Muscle layer of colon (tissue), 2 donors: ENCODE measurements around the gene DNPH1.

Experiments used
- H3K27ac ChIP-seq: one replicate; pipeline ENCODE4 v1.7.0; 2013; ENCODE audit warnings: low read depth, mild to moderate bottlenecking, low read length, moderate library complexity
- H3K27me3 ChIP-seq, 2 donors: one replicate each; pipeline ENCODE4 v1.7.0; 2013; ENCODE audit warnings: low read length in 2 of 2, mild to moderate bottlenecking in 2 of 2; ENCODE audit not compliant: insufficient read depth in 2 of 2, control insufficient read depth in 1 of 2
- H3K36me3 ChIP-seq: one replicate; pipeline ENCODE4 v1.7.0; 2013; ENCODE audit warnings: mild to moderate bottlenecking, low read length; ENCODE audit not compliant: insufficient read depth
- H3K4me1 ChIP-seq: one replicate; pipeline ENCODE4 v1.7.0; 2013; ENCODE audit warnings: mild to moderate bottlenecking, low read length; ENCODE audit not compliant: insufficient read depth
- H3K4me3 ChIP-seq, 2 donors: one replicate each; pipeline ENCODE4 v1.7.0; 2013; ENCODE audit warnings: low read length in 2 of 2, low read depth in 1 of 2, mild to moderate bottlenecking in 1 of 2, moderate library complexity in 1 of 2
- H3K9ac ChIP-seq: one replicate; pipeline ENCODE4 v1.7.0; 2013; ENCODE audit warnings: low read length
- H3K9me3 ChIP-seq: one replicate; pipeline ENCODE4 v1.7.0; 2013; ENCODE audit warnings: mild to moderate bottlenecking, low read length
- donor health status: abdominal sarcoma.
- donor health status: Adenocarcinoma of cecum.

The DNPH1 gene

GRCh38 chr6:43253401-43253800 lies 24.1 kb upstream of the DNPH1 start:
- Histone ChIP-seq H3K4me1 (no peaks in the 10 kb centered on the region), H3K9ac (no peak overlapping the region), H3K4me3 (no peak overlapping the region), H3K27ac (no peak overlapping the region), H3K36me3 (no peaks in the 10 kb centered on the region), H3K27me3 (peaks cover 0 to 19% of the 10 kb centered on the region in 2 donors), H3K9me3 (no peaks in the 10 kb centered on the region)

GRCh38 chr6:43250992-43251373 lies 21.7 kb upstream of the DNPH1 start:
- H3K27me3 ChIP-seq = peaks cover 0 to 19% of the 10 kb centered on the region in 2 donors
- H3K4me3 ChIP-seq = no peak overlapping the region
- no peak overlapping the region for H3K27ac ChIP-seq
- no peaks in the 10 kb centered on the region for H3K9me3 ChIP-seq
- H3K4me1 ChIP-seq = peaks cover 13% of the 10 kb centered on the region
- no peaks in the 10 kb centered on the region for H3K36me3 ChIP-seq
- no peak overlapping the region for H3K9ac ChIP-seq

GRCh38 chr6:43248791-43249190 lies 19.5 kb upstream of the DNPH1 start:
- no peak overlapping the region for H3K9ac ChIP-seq
- H3K4me3 ChIP-seq = no peak overlapping the region
- H3K27ac ChIP-seq = no peak overlapping the region
- H3K36me3 ChIP-seq = no peaks in the 10 kb centered on the region
- peaks cover 5 to 37% of the 10 kb centered on the region in 2 donors for H3K27me3 ChIP-seq
- peaks cover 13% of the 10 kb centered on the region for H3K4me1 ChIP-seq
- H3K9me3 ChIP-seq = no peaks in the 10 kb centered on the region

GRCh38 chr6:43248101-43248500 lies 18.8 kb upstream of the DNPH1 start:
- Histone ChIP-seq H3K4me1 (peaks cover 13% of the 10 kb centered on the region), H3K9me3 (no peaks in the 10 kb centered on the region), H3K9ac (no peak overlapping the region), H3K27me3 (peaks cover 7 to 34% of the 10 kb centered on the region in 2 donors), H3K27ac (no peak overlapping the region), H3K4me3 (peak overlapping the region in 1 of 2 donors; percentile 88), H3K36me3 (no peaks in the 10 kb centered on the region)

GRCh38 chr6:43247114-43247999 lies 18.1 kb upstream of the DNPH1 start:
- Histone ChIP-seq H3K27me3 (peaks cover 13 to 35% of the 10 kb centered on the region in 2 donors), H3K4me1 (peaks cover 13% of the 10 kb centered on the region), H3K27ac (no peak overlapping the region), H3K9ac (peak overlapping the region; percentile 53), H3K9me3 (no peaks in the 10 kb centered on the region), H3K4me3 (peak overlapping the region; percentile 47 to 88), H3K36me3 (no peaks in the 10 kb centered on the region)

GRCh38 chr6:43246301-43247113 lies 17.2 kb upstream of the DNPH1 start:
- no peaks in the 10 kb centered on the region for H3K36me3 ChIP-seq
- peaks cover 13 to 32% of the 10 kb centered on the region in 2 donors for H3K27me3 ChIP-seq
- H3K4me1 ChIP-seq = peaks cover 13% of the 10 kb centered on the region
- H3K4me3 ChIP-seq = peak overlapping the region; percentile 47 to 88
- no peak overlapping the region for H3K27ac ChIP-seq
- H3K9ac ChIP-seq = no peak overlapping the region
- no peaks in the 10 kb centered on the region for H3K9me3 ChIP-seq

- Histone ChIP-seq H3K9me3 (no peaks in the 10 kb centered on the region), H3K27ac (no peak overlapping the region), H3K9ac (no peak overlapping the region), H3K36me3 (no peaks in the 10 kb centered on the region), H3K4me1 (peaks cover 13% of the 10 kb centered on the region), H3K4me3 (no peak overlapping the region), H3K27me3 (peaks cover 13 to 30% of the 10 kb centered on the region in 2 donors)
Observed at GRCh38 chr6:43243664-43244321, 14.5 kb upstream of the DNPH1 start.

- H3K27me3 ChIP-seq = peaks cover 13 to 30% of the 10 kb centered on the region in 2 donors
- H3K4me1 ChIP-seq = peaks cover 13% of the 10 kb centered on the region
- no peaks in the 10 kb centered on the region for H3K36me3 ChIP-seq
- no peaks in the 10 kb centered on the region for H3K9me3 ChIP-seq
- H3K27ac ChIP-seq = no peak within 1 kb of the TSS
- no peak within 1 kb of the TSS for H3K4me3 ChIP-seq
- H3K9ac ChIP-seq = no peak within 1 kb of the TSS
Observed at GRCh38 chr6:43242908-43243663, 13.8 kb upstream of the DNPH1 start, which contains the start of gene TTBK1. Gene TTBK1, plus strand, starts transcription at chr6:43243481. Its CDS starts 3,180 bp downstream, at chr6:43246661.

- H3K4me1 ChIP-seq = peaks cover under 1% of the 10 kb centered on the region
- no peak overlapping the region for H3K9ac ChIP-seq
- peaks cover 13 to 30% of the 10 kb centered on the region in 2 donors for H3K27me3 ChIP-seq
- no peak overlapping the region for H3K4me3 ChIP-seq
- H3K36me3 ChIP-seq = no peaks in the 10 kb centered on the region
- no peak overlapping the region for H3K27ac ChIP-seq
- H3K9me3 ChIP-seq = no peaks in the 10 kb centered on the region
Observed at GRCh38 chr6:43241446-43241845, 12.2 kb upstream of the DNPH1 start.

- Histone ChIP-seq H3K9ac (no peak overlapping the region), H3K36me3 (no peaks in the 10 kb centered on the region), H3K27ac (no peak overlapping the region), H3K9me3 (no peaks in the 10 kb centered on the region), H3K4me1 (no peaks in the 10 kb centered on the region), H3K27me3 (peaks cover 13 to 30% of the 10 kb centered on the region in 2 donors), H3K4me3 (no peak overlapping the region)
Observed at GRCh38 chr6:43240950-43241349, 11.7 kb upstream of the DNPH1 start.
